Endodermal cell (in vitro differentiated cells): Measurements from ENCODE around the gene LMBR1L. TPM values are rescaled to one million over a fixed set of nuclear protein-coding genes. Genes with fewer than 3 reads are reported as not detected.

Source experiments
- DNase-seq: peaks from one replicate; pipeline ENCODE4 v3.0.0-alpha.2; 2017
- H3K27ac ChIP-seq: 2 replicates; pipeline ENCODE4 v1.5.1; 2013; ENCODE audit warnings: mild to moderate bottlenecking, low read depth, low read length, moderate library complexity
- H3K27me3 ChIP-seq: 2 replicates; pipeline ENCODE4 v1.6.1; 2013; ENCODE audit warnings: mild to moderate bottlenecking, low read length, moderate library complexity; ENCODE audit not compliant: insufficient read depth, control insufficient read depth, poor library complexity, severe bottlenecking
- H3K36me3 ChIP-seq: 2 replicates; pipeline ENCODE4 v1.7.0; 2013; ENCODE audit warnings: mild to moderate bottlenecking, low read length, moderate library complexity; ENCODE audit not compliant: control insufficient read depth, insufficient read depth
- H3K4me1 ChIP-seq: one replicate; pipeline ENCODE4 v1.7.0; 2013; ENCODE audit warnings: low read length; ENCODE audit not compliant: control insufficient read depth, insufficient read depth
- H3K4me3 ChIP-seq: 2 replicates; pipeline ENCODE4 v1.5.1; 2013; ENCODE audit warnings: mild to moderate bottlenecking, low read length, moderate library complexity
- H3K9ac ChIP-seq: 2 replicates; pipeline ENCODE4 v1.6.1; 2013; ENCODE audit warnings: mild to moderate bottlenecking, low read length, moderate library complexity; ENCODE audit not compliant: poor library complexity, severe bottlenecking; ENCODE audit errors: extremely low read depth
- H3K9me3 ChIP-seq: 2 replicates; pipeline ENCODE4 v1.6.1; 2013; ENCODE audit warnings: mild to moderate bottlenecking, low read length, moderate library complexity; ENCODE audit not compliant: control insufficient read depth
- H3K27ac Mint-ChIP-seq: 2 replicates; pipeline ENCODE4 v1.8.0; 2020; ENCODE audit warnings: mixed read lengths
- H3K27me3 Mint-ChIP-seq: 2 replicates; pipeline ENCODE4 v1.8.0; 2021; ENCODE audit warnings: mild to moderate bottlenecking, mixed read lengths; ENCODE audit not compliant: insufficient read depth
- H3K36me3 Mint-ChIP-seq: 2 replicates; pipeline ENCODE4 v1.8.0; 2020; ENCODE audit warnings: low read depth, mixed read lengths
- H3K4me1 Mint-ChIP-seq: 2 replicates; pipeline ENCODE4 v1.8.0; 2020; ENCODE audit warnings: mixed read lengths
- H3K4me3 Mint-ChIP-seq: 2 replicates; pipeline ENCODE4 v1.8.0; 2020; ENCODE audit warnings: mild to moderate bottlenecking, moderate library complexity, mixed read lengths
- H3K9me3 Mint-ChIP-seq: 2 replicates; pipeline ENCODE4 v1.8.0; 2020; ENCODE audit warnings: mild to moderate bottlenecking, mixed read lengths
- WGBS, 2 experiments: methylation state at CpG; one replicate each; pipeline versions ENCODE4 v1.1.5 to v1.1.7; 2013; ENCODE audit warnings: missing lambda C conversion rate in 2 of 2, mixed read lengths in 1 of 2; ENCODE audit not compliant: insufficient coverage in 1 of 2, insufficient read length in 1 of 2; 5-methylcytosine and 5-hydroxymethylcytosine counted together
- total RNA-seq, 2 donors: library from RNA; stranded (reverse); fragmentation: NEBNext Ultra II Directional in 1 of 2; extraction: Animal tissue kit (Norgen Biotek cat#: 25700) in 1 of 2; gene quantifications; 2 replicates in 1 of 2; 3 replicates in 1 of 2; pipeline ENCODE4 v1.2.1, GENCODE V29; 2021
- TF ChIP-seq, protein P1 (sequence below): fragments of 200-600 bp; sonication (generic); conservative IDR thresholded peaks from 2 replicates; pipeline ENCODE4 v1.5.0; 2021; ENCODE audit warnings: antibody characterized with exemption, mild to moderate bottlenecking

The LMBR1L gene
- total RNA-seq, 2 donors from 2014 or later = 89.5 to 98.6 TPM

DNA sequence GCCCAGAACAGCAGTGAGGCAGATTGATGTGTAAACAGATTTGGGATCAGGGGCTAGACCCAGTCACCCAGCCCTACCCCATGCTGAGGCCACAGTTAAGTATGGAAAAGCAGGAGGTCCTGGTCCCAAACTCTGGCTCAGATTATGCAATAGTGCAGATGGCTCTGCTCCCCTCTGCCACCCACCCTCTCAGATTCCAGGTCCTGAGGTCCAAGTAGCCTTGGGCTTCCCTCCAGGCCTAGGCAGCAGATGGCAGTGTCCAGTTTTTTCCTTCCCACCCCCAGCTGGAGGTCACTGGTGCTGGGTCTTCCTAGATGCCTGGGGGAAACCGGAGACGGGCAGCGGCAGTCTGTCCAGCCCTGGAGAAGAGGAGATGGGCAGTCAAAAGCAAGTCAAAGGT lies 13.3 kb downstream of the LMBR1L start:
- TF ChIP-seq, protein P1, sequence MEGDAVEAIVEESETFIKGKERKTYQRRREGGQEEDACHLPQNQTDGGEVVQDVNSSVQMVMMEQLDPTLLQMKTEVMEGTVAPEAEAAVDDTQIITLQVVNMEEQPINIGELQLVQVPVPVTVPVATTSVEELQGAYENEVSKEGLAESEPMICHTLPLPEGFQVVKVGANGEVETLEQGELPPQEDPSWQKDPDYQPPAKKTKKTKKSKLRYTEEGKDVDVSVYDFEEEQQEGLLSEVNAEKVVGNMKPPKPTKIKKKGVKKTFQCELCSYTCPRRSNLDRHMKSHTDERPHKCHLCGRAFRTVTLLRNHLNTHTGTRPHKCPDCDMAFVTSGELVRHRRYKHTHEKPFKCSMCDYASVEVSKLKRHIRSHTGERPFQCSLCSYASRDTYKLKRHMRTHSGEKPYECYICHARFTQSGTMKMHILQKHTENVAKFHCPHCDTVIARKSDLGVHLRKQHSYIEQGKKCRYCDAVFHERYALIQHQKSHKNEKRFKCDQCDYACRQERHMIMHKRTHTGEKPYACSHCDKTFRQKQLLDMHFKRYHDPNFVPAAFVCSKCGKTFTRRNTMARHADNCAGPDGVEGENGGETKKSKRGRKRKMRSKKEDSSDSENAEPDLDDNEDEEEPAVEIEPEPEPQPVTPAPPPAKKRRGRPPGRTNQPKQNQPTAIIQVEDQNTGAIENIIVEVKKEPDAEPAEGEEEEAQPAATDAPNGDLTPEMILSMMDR = no peak
- H3K4me3 Mint-ChIP-seq = no peak overlapping the region
- H3K4me1 Mint-ChIP-seq = peaks cover 4% of the 10 kb centered on the region
- H3K27me3 ChIP-seq = peaks cover 34% of the 10 kb centered on the region
- WGBS, 2 experiments = 93 to 100% methylated on average over 2 to 3 of the region's 3 CpGs
- DNase-seq = no peak
- H3K9me3 ChIP-seq = no peaks in the 10 kb centered on the region
- H3K27ac ChIP-seq = no peak overlapping the region
- peaks cover 5% of the 10 kb centered on the region for H3K4me1 ChIP-seq
- H3K27ac Mint-ChIP-seq = no peak overlapping the region
- H3K9ac ChIP-seq = no peak overlapping the region
- H3K36me3 ChIP-seq = peaks cover 56% of the 10 kb centered on the region
- peaks cover 35% of the 10 kb centered on the region for H3K27me3 Mint-ChIP-seq
- peaks cover 61% of the 10 kb centered on the region for H3K36me3 Mint-ChIP-seq
- H3K9me3 Mint-ChIP-seq = no peaks in the 10 kb centered on the region
- no peak overlapping the region for H3K4me3 ChIP-seq

DNA sequence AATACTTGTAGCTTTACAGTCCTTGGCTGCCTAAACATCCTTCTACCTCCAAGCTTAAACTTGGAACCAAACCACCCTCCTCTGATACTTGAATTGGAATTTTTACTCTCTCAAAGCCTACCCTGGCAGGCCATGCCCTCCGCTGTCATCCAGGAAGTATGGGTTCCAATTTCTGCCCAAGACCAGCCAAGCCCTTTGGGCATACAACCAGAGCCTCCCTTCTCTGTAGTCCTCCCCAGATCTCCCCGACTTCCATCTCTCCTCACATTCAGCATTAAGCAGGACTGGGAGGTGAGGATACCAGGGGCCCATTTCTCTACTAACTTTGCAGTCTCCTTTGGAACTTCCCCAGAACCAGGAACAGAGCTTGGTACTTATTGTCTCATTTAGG lies 15.7 kb downstream of the LMBR1L start:
- no peaks in the 10 kb centered on the region for H3K9me3 ChIP-seq
- peaks cover 6% of the 10 kb centered on the region for H3K4me1 ChIP-seq
- H3K36me3 Mint-ChIP-seq = peaks cover 40% of the 10 kb centered on the region
- no peak overlapping the region for H3K27ac ChIP-seq
- H3K27me3 ChIP-seq = peaks cover 58% of the 10 kb centered on the region
- no peak overlapping the region for H3K4me3 ChIP-seq
- no peaks in the 10 kb centered on the region for H3K9me3 Mint-ChIP-seq
- H3K4me1 Mint-ChIP-seq = peaks cover 7% of the 10 kb centered on the region
- peaks cover 33% of the 10 kb centered on the region for H3K36me3 ChIP-seq
- no peak overlapping the region for H3K4me3 Mint-ChIP-seq
- H3K27ac Mint-ChIP-seq = no peak overlapping the region
- TF ChIP-seq, protein P1 = no peak
- no peak for DNase-seq
- H3K27me3 Mint-ChIP-seq = peaks cover 59% of the 10 kb centered on the region
- WGBS, 2 experiments = 88% methylated on average over 2 of the region's 2 CpGs; no CpG with 5 or more reads in 1 of the 2 experiments
- H3K9ac ChIP-seq = no peak overlapping the region

DNA sequence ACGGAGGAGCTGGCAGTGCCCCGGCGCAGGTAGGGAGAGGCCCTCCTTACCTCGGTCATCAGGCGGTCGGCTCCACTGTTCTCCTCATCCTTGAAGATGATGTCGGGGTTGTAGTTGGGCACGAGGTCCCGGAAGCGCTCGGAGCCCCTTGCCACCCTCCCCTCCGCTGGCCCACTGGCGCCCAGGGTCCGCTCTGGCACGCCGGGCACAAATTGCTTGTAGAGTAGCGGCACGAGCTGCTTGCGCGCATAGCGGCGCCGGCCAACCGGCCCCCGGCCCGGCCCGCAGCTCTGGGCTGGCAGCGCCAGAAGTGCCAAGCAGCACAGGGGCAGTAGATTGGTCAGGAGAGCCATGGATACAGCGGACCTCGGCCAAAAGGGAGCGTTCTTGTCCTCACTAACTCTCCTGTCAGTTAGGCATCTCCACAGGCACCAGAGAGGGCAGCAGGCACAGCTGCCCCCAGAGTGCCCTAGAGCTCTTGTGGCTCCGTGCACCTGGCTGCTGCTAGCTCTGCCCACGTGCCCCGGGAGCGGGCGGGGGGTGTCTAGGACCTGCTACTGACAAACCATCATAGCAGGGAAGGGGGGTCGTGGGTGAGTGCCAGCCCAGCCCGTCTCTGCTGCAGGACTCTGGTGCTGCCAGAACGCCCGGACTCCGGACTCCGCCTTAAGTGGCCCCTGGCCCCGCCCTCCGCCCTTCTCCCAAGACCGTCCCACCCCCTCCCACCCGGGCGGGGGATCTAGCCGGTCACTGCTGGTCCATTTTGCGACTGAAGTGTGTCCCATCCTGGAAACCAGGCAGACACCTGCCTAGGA lies 16.3 kb downstream of the LMBR1L start, which contains the start of gene DHH:
Gene DHH (minus strand): TSS at position 642 of the 815 bp plus-strand sequence. CDS start 289 bp downstream, at position 353.
- TF ChIP-seq, protein P1 = no peak
- H3K36me3 Mint-ChIP-seq = peaks cover 35% of the 10 kb centered on the region
- no peak within 1 kb of the TSS for H3K9ac ChIP-seq
- peaks cover 9% of the 10 kb centered on the region for H3K4me1 ChIP-seq
- peaks cover 64% of the 10 kb centered on the region for H3K27me3 Mint-ChIP-seq
- peaks cover 28% of the 10 kb centered on the region for H3K36me3 ChIP-seq
- no peaks in the 10 kb centered on the region for H3K9me3 ChIP-seq
- no peaks in the 10 kb centered on the region for H3K9me3 Mint-ChIP-seq
- H3K27ac ChIP-seq = no peak within 1 kb of the TSS
- peak; percentile 85 for DNase-seq
- H3K27me3 ChIP-seq = peaks cover 64% of the 10 kb centered on the region
- H3K4me3 ChIP-seq = peak within 1 kb of the TSS; percentile 15
- no peak within 1 kb of the TSS for H3K27ac Mint-ChIP-seq
- 18 to 35% methylated on average over 36 to 49 of the region's 49 CpGs for WGBS, 2 experiments
- H3K4me3 Mint-ChIP-seq = no peak within 1 kb of the TSS
- H3K4me1 Mint-ChIP-seq = peaks cover 7% of the 10 kb centered on the region
